Measurements from ENCODE around the gene CMIP. TPM values are rescaled to one million over a fixed set of nuclear protein-coding genes. Genes with fewer than 3 reads are reported as not detected.
"Not testable (repeated sequence)": the region's sequence is repeated elsewhere in the genome, so short reads cannot be mapped to it uniquely, and the experiment has no call there.

The CMIP gene
- total RNA-seq, 1 experiment from 2014 or later, result 12.7 TPM

- H4K20me1 ChIP-seq (ENCODE audit: insufficient read depth, low read depth, low read length), result peaks cover 55% of the 10 kb centered on the region
- no peaks in the 10 kb centered on the region for H3K36me3 ChIP-seq (ENCODE audit: insufficient read depth, low read length)
- H3K4me3 ChIP-seq (ENCODE audit: low read length), result no peak overlapping the region
- H3K4me2 ChIP-seq (ENCODE audit: low read depth, low read length, poor library complexity, severe bottlenecking), result no peak overlapping the region
- H2AFZ ChIP-seq (ENCODE audit: low read length), result no peak overlapping the region
- no peaks in the 10 kb centered on the region for H3K4me1 ChIP-seq (ENCODE audit: low read length)
- no peaks in the 10 kb centered on the region for H3K9me2 ChIP-seq (replicated peaks; ENCODE audit: insufficient read depth, low read length)
- no peaks in the 10 kb centered on the region for H3K9me3 ChIP-seq (ENCODE audit: low read length)
- H3K9ac ChIP-seq (ENCODE audit: low read length), result no peak overlapping the region
- no peak for DNase-seq
- H3K27me3 ChIP-seq (ENCODE audit: low read length), result no peaks in the 10 kb centered on the region
- no peak overlapping the region for H3K27ac ChIP-seq (ENCODE audit: low read length)
- H3K79me2 ChIP-seq (ENCODE audit: low read length), result no peaks in the 10 kb centered on the region
These were observed 78.9 kb downstream of the CMIP start for GRCh38 chr16:81523387-81524115.

- Histone ChIP-seq H3K9me3 (ENCODE audit: low read length) (no peaks in the 10 kb centered on the region), H3K9me2 (replicated peaks; ENCODE audit: insufficient read depth, low read length) (no peaks in the 10 kb centered on the region), H4K20me1 (ENCODE audit: insufficient read depth, low read depth, low read length) (peaks cover 53% of the 10 kb centered on the region), H3K27me3 (ENCODE audit: low read length) (no peaks in the 10 kb centered on the region), H3K4me2 (ENCODE audit: low read depth, low read length, poor library complexity, severe bottlenecking) (no peak overlapping the region), H3K79me2 (ENCODE audit: low read length) (no peaks in the 10 kb centered on the region), H3K4me3 (ENCODE audit: low read length) (no peak overlapping the region), H3K27ac (ENCODE audit: low read length) (no peak overlapping the region), H2AFZ (ENCODE audit: low read length) (no peak overlapping the region), H3K4me1 (ENCODE audit: low read length) (no peaks in the 10 kb centered on the region), H3K9ac (ENCODE audit: low read length) (no peak overlapping the region), H3K36me3 (ENCODE audit: insufficient read depth, low read length) (no peaks in the 10 kb centered on the region)
- DNase-seq, result no peak
These were observed 79.8 kb downstream of the CMIP start for GRCh38 chr16:81524382-81524781.

- H3K9ac ChIP-seq (ENCODE audit: low read length); H3K4me1 ChIP-seq (ENCODE audit: low read length); H3K27ac ChIP-seq (ENCODE audit: low read length); H3K9me2 ChIP-seq (replicated peaks; ENCODE audit: insufficient read depth, low read length); H3K79me2 ChIP-seq (ENCODE audit: low read length); DNase-seq; H3K27me3 ChIP-seq (ENCODE audit: low read length); H3K4me3 ChIP-seq (ENCODE audit: low read length); H3K9me3 ChIP-seq (ENCODE audit: low read length); H3K4me2 ChIP-seq (ENCODE audit: low read depth, low read length, poor library complexity, severe bottlenecking); H2AFZ ChIP-seq (ENCODE audit: low read length); H3K36me3 ChIP-seq (ENCODE audit: insufficient read depth, low read length): not testable (repeated sequence)
- H4K20me1 ChIP-seq (ENCODE audit: insufficient read depth, low read depth, low read length), result peaks cover 49% of the 10 kb centered on the region
These were observed 80.3 kb downstream of the CMIP start for GRCh38 chr16:81524885-81525284.

- no peak overlapping the region for H3K27ac ChIP-seq (ENCODE audit: low read length)
- H3K4me3 ChIP-seq (ENCODE audit: low read length), result no peak overlapping the region
- DNase-seq, result no peak
- H2AFZ ChIP-seq (ENCODE audit: low read length), result no peak overlapping the region
- H3K4me1 ChIP-seq (ENCODE audit: low read length), result no peaks in the 10 kb centered on the region
- no peak overlapping the region for H3K4me2 ChIP-seq (ENCODE audit: low read depth, low read length, poor library complexity, severe bottlenecking)
- H3K36me3 ChIP-seq (ENCODE audit: insufficient read depth, low read length), result no peaks in the 10 kb centered on the region
- H3K9me3 ChIP-seq (ENCODE audit: low read length), result no peaks in the 10 kb centered on the region
- peaks cover 49% of the 10 kb centered on the region for H4K20me1 ChIP-seq (ENCODE audit: insufficient read depth, low read depth, low read length)
- H3K79me2 ChIP-seq (ENCODE audit: low read length), result no peaks in the 10 kb centered on the region
- H3K27me3 ChIP-seq (ENCODE audit: low read length), result no peaks in the 10 kb centered on the region
- no peak overlapping the region for H3K9ac ChIP-seq (ENCODE audit: low read length)
- H3K9me2 ChIP-seq (replicated peaks; ENCODE audit: insufficient read depth, low read length), result no peaks in the 10 kb centered on the region
These were observed 81.6 kb downstream of the CMIP start for GRCh38 chr16:81526199-81526598.

GRCh38 chr16:81526935-81527334 lies 82.3 kb downstream of the CMIP start:
- Histone ChIP-seq H3K9ac (ENCODE audit: low read length) (no peak overlapping the region), H2AFZ (ENCODE audit: low read length) (no peak overlapping the region), H3K9me2 (replicated peaks; ENCODE audit: insufficient read depth, low read length) (no peaks in the 10 kb centered on the region), H3K4me3 (ENCODE audit: low read length) (no peak overlapping the region), H3K4me1 (ENCODE audit: low read length) (no peaks in the 10 kb centered on the region), H3K9me3 (ENCODE audit: low read length) (no peaks in the 10 kb centered on the region), H3K27me3 (ENCODE audit: low read length) (no peaks in the 10 kb centered on the region), H3K79me2 (ENCODE audit: low read length) (no peaks in the 10 kb centered on the region), H4K20me1 (ENCODE audit: insufficient read depth, low read depth, low read length) (peaks cover 42% of the 10 kb centered on the region), H3K36me3 (ENCODE audit: insufficient read depth, low read length) (no peaks in the 10 kb centered on the region), H3K27ac (ENCODE audit: low read length) (no peak overlapping the region), H3K4me2 (ENCODE audit: low read depth, low read length, poor library complexity, severe bottlenecking) (no peak overlapping the region)
- DNase-seq, result no peak

- H3K4me3 ChIP-seq (ENCODE audit: low read length), result no peak overlapping the region
- H3K9me3 ChIP-seq (ENCODE audit: low read length), result no peaks in the 10 kb centered on the region
- peaks cover 38% of the 10 kb centered on the region for H4K20me1 ChIP-seq (ENCODE audit: insufficient read depth, low read depth, low read length)
- H3K9me2 ChIP-seq (replicated peaks; ENCODE audit: insufficient read depth, low read length), result no peaks in the 10 kb centered on the region
- DNase-seq, result no peak
- H3K27ac ChIP-seq (ENCODE audit: low read length), result no peak overlapping the region
- no peaks in the 10 kb centered on the region for H3K79me2 ChIP-seq (ENCODE audit: low read length)
- H2AFZ ChIP-seq (ENCODE audit: low read length), result no peak overlapping the region
- H3K36me3 ChIP-seq (ENCODE audit: insufficient read depth, low read length), result no peaks in the 10 kb centered on the region
- H3K4me2 ChIP-seq (ENCODE audit: low read depth, low read length, poor library complexity, severe bottlenecking), result no peak overlapping the region
- no peaks in the 10 kb centered on the region for H3K4me1 ChIP-seq (ENCODE audit: low read length)
- H3K9ac ChIP-seq (ENCODE audit: low read length), result no peak overlapping the region
- no peaks in the 10 kb centered on the region for H3K27me3 ChIP-seq (ENCODE audit: low read length)
These were observed 83.0 kb downstream of the CMIP start for GRCh38 chr16:81527477-81528178.

GRCh38 chr16:81528256-81528655 lies 83.6 kb downstream of the CMIP start:
- H3K9me3 ChIP-seq (ENCODE audit: low read length), result no peaks in the 10 kb centered on the region
- DNase-seq, result no peak
- H3K9me2 ChIP-seq (replicated peaks; ENCODE audit: insufficient read depth, low read length), result no peaks in the 10 kb centered on the region
- H3K36me3 ChIP-seq (ENCODE audit: insufficient read depth, low read length), result no peaks in the 10 kb centered on the region
- H3K4me1 ChIP-seq (ENCODE audit: low read length), result no peaks in the 10 kb centered on the region
- no peak overlapping the region for H3K9ac ChIP-seq (ENCODE audit: low read length)
- no peaks in the 10 kb centered on the region for H3K27me3 ChIP-seq (ENCODE audit: low read length)
- no peaks in the 10 kb centered on the region for H3K79me2 ChIP-seq (ENCODE audit: low read length)
- no peak overlapping the region for H2AFZ ChIP-seq (ENCODE audit: low read length)
- H3K4me3 ChIP-seq (ENCODE audit: low read length), result no peak overlapping the region
- H4K20me1 ChIP-seq (ENCODE audit: insufficient read depth, low read depth, low read length), result peaks cover 34% of the 10 kb centered on the region
- H3K4me2 ChIP-seq (ENCODE audit: low read depth, low read length, poor library complexity, severe bottlenecking), result no peak overlapping the region
- no peak overlapping the region for H3K27ac ChIP-seq (ENCODE audit: low read length)

GRCh38 chr16:81530296-81530721 lies 85.7 kb downstream of the CMIP start:
- no peak for DNase-seq
- Histone ChIP-seq H3K27me3 (ENCODE audit: low read length) (no peaks in the 10 kb centered on the region), H3K9ac (ENCODE audit: low read length) (no peak overlapping the region), H4K20me1 (ENCODE audit: insufficient read depth, low read depth, low read length) (peaks cover 34% of the 10 kb centered on the region), H3K9me2 (replicated peaks; ENCODE audit: insufficient read depth, low read length) (no peaks in the 10 kb centered on the region), H3K4me3 (ENCODE audit: low read length) (no peak overlapping the region), H3K4me2 (ENCODE audit: low read depth, low read length, poor library complexity, severe bottlenecking) (no peak overlapping the region), H2AFZ (ENCODE audit: low read length) (no peak overlapping the region), H3K9me3 (ENCODE audit: low read length) (no peaks in the 10 kb centered on the region), H3K79me2 (ENCODE audit: low read length) (no peaks in the 10 kb centered on the region), H3K36me3 (ENCODE audit: insufficient read depth, low read length) (no peaks in the 10 kb centered on the region), H3K4me1 (ENCODE audit: low read length) (no peaks in the 10 kb centered on the region), H3K27ac (ENCODE audit: low read length) (no peak overlapping the region)
